ENCODE results near the gene PTPRE.

DNA sequence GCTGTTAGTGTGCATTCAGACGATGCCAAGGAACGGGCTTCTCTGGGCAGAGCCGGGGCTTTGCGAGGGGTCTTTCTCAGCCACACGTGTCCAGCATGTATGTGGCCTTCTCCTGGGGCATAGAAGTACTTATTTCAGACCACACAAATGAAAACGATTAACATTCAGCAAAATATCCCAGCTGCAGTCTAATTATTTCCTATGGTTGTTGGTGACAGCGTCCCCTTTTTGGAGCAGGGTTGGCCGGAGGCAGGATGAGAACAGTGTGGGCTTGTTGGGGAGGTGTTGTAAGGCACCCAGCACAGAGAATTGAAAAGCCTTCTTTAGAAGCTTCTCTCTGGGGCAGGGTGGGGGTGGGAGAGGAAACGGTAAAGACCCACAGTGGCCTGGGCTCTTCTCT lies 54.2 kb downstream of the PTPRE start:
- TF ChIP-seq, protein P1, sequence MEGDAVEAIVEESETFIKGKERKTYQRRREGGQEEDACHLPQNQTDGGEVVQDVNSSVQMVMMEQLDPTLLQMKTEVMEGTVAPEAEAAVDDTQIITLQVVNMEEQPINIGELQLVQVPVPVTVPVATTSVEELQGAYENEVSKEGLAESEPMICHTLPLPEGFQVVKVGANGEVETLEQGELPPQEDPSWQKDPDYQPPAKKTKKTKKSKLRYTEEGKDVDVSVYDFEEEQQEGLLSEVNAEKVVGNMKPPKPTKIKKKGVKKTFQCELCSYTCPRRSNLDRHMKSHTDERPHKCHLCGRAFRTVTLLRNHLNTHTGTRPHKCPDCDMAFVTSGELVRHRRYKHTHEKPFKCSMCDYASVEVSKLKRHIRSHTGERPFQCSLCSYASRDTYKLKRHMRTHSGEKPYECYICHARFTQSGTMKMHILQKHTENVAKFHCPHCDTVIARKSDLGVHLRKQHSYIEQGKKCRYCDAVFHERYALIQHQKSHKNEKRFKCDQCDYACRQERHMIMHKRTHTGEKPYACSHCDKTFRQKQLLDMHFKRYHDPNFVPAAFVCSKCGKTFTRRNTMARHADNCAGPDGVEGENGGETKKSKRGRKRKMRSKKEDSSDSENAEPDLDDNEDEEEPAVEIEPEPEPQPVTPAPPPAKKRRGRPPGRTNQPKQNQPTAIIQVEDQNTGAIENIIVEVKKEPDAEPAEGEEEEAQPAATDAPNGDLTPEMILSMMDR (conservative IDR thresholded peaks at IDR 0.05), result no peak
- no peak for TF ChIP-seq ZFX (IDR thresholded peaks at IDR 0.05)

Measured in C4-2B (cell line).